ENCODE results near the gene PKN3.

- TF ChIP-seq CTCF (IDR thresholded peaks at IDR 0.05; ENCODE audit: low read depth, low read length, missing input control) (no peak), JUND (IDR thresholded peaks at IDR 0.05) (no peak), FOXA1 (IDR thresholded peaks at IDR 0.05) (no peak), GABPA (IDR thresholded peaks at IDR 0.05 in 1 of 2, conservative IDR thresholded peaks at IDR 0.05 in 1 of 2) (no peak), RAD21 (IDR thresholded peaks at IDR 0.05) (no peak), YY1 (IDR thresholded peaks at IDR 0.05) (no peak), MAX (IDR thresholded peaks at IDR 0.05) (no peak), REST (IDR thresholded peaks at IDR 0.05) (no peak), FOXA2 (IDR thresholded peaks at IDR 0.05) (no peak), ATF3 (IDR thresholded peaks at IDR 0.05) (no peak), TAF1 (conservative IDR thresholded peaks at IDR 0.05) (no peak), SP1 (IDR thresholded peaks at IDR 0.05) (no peak), ZBTB33 (IDR thresholded peaks at IDR 0.05) (no peak)
Observed at GRCh38 chr9:128750926-128751595, 48.8 kb downstream of the PKN3 start.

Data from liver (tissue), 3 donors.